GM18499 (cell line): ENCODE measurements around the gene NAXE.

Experiments
- ATAC-seq: cut with Tn5 transposase; IDR thresholded peaks from one replicate; pipeline ENCODE4 v1.9.1; 2021; ENCODE audit warnings: moderate number of reproducible peaks; ENCODE audit not compliant: insufficient read depth, unreplicated experiment

The NAXE gene

GRCh38 chr1:156643049-156643777 lies 51.6 kb downstream of the NAXE start:
- ATAC-seq: no peak

GRCh38 chr1:156643778-156644092 lies 52.2 kb downstream of the NAXE start:
- ATAC-seq: no peak
